GM10248 (cell line): ENCODE results near the gene DRICH1.
"Not testable (repeated sequence)": the region's sequence is repeated elsewhere in the genome, so short reads cannot be mapped to it uniquely, and the experiment has no call there.

Experiments used
- CTCF ChIA-PET: fragments of 300-600 bp; sonication (Branson Sonifier 250); formaldehyde crosslinking; extraction: SDS; loops from one replicate; lab custom pipeline; 2021; ENCODE audit warnings: antibody characterized with exemption; lab: Yijun Ruan, JAX
- POLR2A ChIA-PET: fragments of 350-650 bp; sonication (Branson Sonifier 250); formaldehyde crosslinking; extraction: SDS; loops from one replicate; lab custom pipeline; 2020; ENCODE audit warnings: antibody characterized with exemption; lab: Yijun Ruan, JAX
- DNase-seq: peaks from one replicate; pipeline ENCODE4 v3.0.0; 2012; ENCODE audit errors: extremely low spot score
- TF ChIP-seq, protein P1 (sequence below): IDR thresholded peaks from 2 replicates; pipeline ENCODE4 v1.5.1; 2012; ENCODE audit warnings: mild to moderate bottlenecking, low read depth; ENCODE audit errors: extremely low read depth, missing control alignments, control extremely low read depth

DRICH1 gene

DNA sequence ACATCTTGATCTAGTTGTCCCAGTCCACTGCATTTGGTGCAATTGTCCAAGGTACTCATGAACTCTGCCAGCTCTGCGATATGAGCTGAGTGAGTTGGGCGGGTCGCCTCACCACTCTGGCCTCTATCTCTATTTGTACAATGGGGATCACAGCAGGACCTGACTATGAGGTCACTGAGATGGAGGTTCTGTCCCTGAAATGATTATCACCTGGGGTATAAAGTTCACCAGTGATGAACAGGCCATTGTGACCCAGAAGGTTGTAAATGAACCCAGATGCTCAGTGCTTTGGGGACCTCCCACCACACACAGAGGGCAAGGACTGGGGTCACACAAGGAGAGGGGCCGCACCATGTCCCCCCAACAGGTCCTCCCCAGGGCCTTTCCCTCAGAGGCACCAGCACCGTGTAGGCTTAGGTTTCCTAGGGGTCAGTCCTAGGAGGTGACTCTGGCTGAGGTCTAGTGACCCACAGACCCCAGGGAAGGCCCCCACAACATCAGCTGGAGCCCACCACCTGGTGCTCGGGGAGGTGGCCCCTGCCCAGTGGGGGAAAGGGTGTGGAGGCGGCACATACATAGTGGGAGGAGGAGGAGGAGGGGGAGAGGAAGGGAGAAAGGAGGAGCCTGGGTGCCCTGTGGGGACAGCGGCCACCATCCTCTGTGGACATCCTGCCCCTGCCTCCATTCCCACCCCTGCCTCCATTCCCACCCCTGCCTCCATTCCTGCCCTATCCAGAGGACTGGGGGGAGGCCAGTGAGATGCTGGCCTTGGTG, 27.0 kb downstream of the DRICH1 start:
- DNase-seq = no peak
- ChIA-PET CTCF (no interaction called here), POLR2A (no interaction called here)
- TF ChIP-seq, protein P1, sequence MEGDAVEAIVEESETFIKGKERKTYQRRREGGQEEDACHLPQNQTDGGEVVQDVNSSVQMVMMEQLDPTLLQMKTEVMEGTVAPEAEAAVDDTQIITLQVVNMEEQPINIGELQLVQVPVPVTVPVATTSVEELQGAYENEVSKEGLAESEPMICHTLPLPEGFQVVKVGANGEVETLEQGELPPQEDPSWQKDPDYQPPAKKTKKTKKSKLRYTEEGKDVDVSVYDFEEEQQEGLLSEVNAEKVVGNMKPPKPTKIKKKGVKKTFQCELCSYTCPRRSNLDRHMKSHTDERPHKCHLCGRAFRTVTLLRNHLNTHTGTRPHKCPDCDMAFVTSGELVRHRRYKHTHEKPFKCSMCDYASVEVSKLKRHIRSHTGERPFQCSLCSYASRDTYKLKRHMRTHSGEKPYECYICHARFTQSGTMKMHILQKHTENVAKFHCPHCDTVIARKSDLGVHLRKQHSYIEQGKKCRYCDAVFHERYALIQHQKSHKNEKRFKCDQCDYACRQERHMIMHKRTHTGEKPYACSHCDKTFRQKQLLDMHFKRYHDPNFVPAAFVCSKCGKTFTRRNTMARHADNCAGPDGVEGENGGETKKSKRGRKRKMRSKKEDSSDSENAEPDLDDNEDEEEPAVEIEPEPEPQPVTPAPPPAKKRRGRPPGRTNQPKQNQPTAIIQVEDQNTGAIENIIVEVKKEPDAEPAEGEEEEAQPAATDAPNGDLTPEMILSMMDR = no peak

DNA sequence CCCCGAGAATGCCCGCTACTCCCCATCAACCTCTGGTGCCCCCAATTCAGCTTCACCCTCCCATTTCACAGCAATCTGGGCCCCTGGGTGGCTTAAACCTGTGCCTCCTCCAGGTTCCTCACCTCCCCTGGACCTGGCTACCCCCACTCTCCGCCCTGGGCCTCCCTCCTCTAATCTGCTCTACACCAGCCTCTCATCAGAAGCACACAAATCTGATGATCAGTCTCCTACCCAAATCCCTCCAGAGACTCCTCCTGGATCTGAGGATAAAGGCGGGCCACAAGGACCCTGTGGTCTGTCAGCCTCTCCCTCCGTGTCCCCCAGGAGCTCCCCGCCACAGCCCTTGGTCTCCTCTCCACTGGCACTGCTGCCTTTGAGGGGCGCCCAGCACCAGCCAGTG, 28.9 kb downstream of the DRICH1 start:
- ChIA-PET CTCF (interaction anchor here (1.1 to 1.2 kb wide), 2 partner anchors 12 to 246 kb away, joined by 3 to 5 read pairs; no protein-coding TSS in a partner anchor), POLR2A (no interaction called here)
- TF ChIP-seq, protein P1 = no peak
- DNase-seq = no peak

DNA sequence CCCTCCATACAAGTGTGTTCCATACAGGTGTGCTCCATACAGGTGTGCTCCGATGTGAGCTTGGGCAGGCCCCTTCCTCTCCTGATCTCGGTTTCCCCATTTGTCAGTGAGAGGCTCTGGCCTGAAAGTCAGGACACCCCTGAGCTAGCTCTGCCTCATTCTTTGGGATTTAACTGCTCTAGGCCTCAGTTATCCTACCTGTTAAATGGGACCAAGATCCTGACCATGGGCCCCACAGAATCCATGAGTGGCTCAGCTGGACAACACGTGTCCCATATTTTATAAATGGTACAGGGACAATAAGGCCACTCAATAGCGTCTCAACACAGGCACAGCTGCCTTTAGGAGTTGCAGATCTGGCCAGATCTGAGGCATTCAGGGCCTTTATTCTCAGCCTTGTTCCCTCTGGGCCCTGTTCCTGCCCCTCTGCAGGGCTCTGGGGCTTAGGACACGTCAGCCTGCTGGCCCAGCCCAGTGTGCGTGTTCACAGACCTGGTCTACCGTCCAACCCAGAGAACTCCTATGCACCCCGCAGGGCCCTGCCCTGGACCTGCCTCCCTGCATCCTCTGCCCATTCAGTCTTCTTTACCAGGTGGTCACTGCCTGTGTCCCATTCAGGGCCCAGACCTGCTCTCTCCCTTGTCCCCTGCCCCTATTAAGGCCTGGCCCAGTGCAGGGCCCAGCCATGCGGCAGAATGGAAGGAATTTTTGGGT, 33.2 kb downstream of the DRICH1 start:
- ChIA-PET CTCF (interaction anchor here (1.8 kb wide), 1 partner anchor 8 kb away, joined by 7 read pairs; no protein-coding TSS in a partner anchor), POLR2A (no interaction called here)
- DNase-seq = no peak
- TF ChIP-seq, protein P1 = no peak

DNA sequence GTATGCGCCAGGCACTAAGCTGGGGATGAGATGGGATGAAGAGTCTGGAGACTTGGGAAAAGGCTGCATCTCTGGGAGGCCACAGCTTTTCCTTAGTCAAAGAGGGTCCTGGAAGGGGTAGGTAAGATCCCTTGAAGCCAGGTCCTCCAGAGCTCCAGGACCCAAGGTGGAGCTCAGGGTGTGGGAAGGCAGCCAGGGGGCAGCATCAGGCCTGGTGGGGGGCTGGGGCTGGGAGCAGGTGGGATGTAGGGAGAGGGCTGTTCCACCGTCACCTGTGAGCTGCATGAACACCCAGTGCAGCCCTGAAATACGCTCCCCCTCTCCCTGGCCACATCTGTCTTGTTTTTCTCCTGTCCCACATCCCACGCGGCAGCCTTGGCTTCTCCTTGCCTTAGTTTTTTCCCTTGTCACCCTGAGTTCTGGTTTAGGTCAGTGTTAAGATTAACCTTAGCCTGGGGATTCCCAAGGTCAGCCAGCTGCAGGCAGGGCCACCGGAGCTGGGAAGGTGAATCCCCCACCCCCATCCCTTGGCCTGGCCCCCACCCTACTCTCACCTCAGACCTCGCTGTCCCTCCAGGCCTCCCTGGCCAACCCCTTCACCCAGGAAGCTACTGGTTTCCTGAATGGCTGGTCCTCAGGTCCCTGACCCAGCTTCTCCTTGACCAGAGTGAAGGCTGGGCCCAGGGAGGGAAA, 34.4 kb downstream of the DRICH1 start:
- CTCF ChIA-PET = not testable (repeated sequence)

DNA sequence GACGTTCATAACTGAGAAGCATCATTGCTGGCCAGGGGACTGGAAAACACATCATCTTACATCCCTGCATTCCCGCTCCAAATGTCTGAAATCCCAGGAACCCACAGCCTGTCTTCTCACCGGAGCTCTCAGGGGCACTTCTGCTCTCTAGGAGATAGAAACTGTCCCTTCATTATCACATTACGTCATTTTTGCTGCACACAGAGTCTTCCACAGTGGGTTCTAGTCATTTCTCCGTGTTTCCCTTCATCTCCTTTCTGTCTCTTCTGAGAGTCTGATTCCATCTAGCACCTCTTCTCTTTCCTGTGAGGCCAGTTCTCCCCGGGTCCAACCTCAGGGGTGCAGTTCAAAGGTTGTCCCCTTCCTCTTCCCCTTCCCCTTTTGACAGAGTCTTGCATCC, 36.2 kb downstream of the DRICH1 start:
- POLR2A ChIA-PET, DNase-seq, CTCF ChIA-PET: not testable (repeated sequence)

More for the DNA sequence above, 34.4 kb downstream of the DRICH1 start:
- DNase-seq, POLR2A ChIA-PET: not testable (repeated sequence)

DNA sequence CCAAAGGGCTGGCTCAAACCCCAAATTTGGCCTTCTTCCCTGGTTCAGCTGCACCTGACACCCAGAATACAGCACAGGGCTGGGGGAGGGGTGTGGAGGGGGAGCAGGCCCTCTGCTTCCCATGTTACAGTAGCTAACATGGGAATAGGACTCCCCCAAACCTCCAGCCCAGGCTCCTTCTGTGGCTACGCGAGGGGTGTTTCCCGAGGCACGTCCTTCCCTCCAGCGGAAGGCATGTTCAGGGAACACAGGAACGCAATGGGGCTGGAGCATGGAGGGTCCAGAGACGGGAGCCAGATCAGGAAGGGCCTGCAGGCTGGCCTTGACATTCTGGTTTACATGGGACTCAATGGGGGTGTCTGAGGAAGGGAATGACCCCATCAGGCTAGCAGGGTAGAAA, 40.3 kb downstream of the DRICH1 start:
- CTCF ChIA-PET = interaction anchor here (0.6 to 2.1 kb wide), 14 partner anchors 8 to 266 kb away, joined by 3 to 12 read pairs (median 3); partner anchors contain the start of genes IGLL1 and SLC2A11

More for the DNA sequence above, 40.3 kb downstream of the DRICH1 start:
- TF ChIP-seq, protein P1 = no peak
- DNase-seq = peak; percentile 3
- POLR2A ChIA-PET = no interaction called here
